Glomerular visceral epithelial cell (primary cell): ENCODE data around the gene ACOX3.
"Not testable (repeated sequence)": the region's sequence is repeated elsewhere in the genome, so short reads cannot be mapped to it uniquely, and the experiment has no call there.

Experiments used
- DNase-seq: peaks from one replicate; pipeline ENCODE4 v3.0.0-alpha.2; 2016; ENCODE audit errors: extremely low spot score

ACOX3 gene

GRCh38 chr4:8440492-8441311 lies at the start of gene ACOX3, which contains the start of gene TRMT44:
TSS of gene ACOX3 (minus strand) at chr4:8440723. CDS start at chr4:8416521, 24,202 bp downstream.
TSS of gene TRMT44 (plus strand) at chr4:8440777. CDS start at chr4:8440823, 46 bp downstream.
- DNase-seq, result peak; percentile 90

GRCh38 chr4:8488791-8489369 lies 48.4 kb upstream of the ACOX3 start:
- no peak for DNase-seq

- DNase-seq, result not testable (repeated sequence)
Observed at GRCh38 chr4:8486643-8487042, 46.1 kb upstream of the ACOX3 start.

GRCh38 chr4:8480221-8480620 lies 39.7 kb upstream of the ACOX3 start:
- DNase-seq, result no peak

GRCh38 chr4:8478801-8479744 lies 38.5 kb upstream of the ACOX3 start:
- no peak for DNase-seq

GRCh38 chr4:8478371-8478770 lies 37.8 kb upstream of the ACOX3 start:
- no peak for DNase-seq

- no peak for DNase-seq
Observed at GRCh38 chr4:8477676-8478075, 37.2 kb upstream of the ACOX3 start.

- DNase-seq, result no peak
Observed at GRCh38 chr4:8477095-8477635, 36.6 kb upstream of the ACOX3 start.

GRCh38 chr4:8475751-8476575 lies 35.4 kb upstream of the ACOX3 start:
- DNase-seq, result no peak

- no peak for DNase-seq
Observed at GRCh38 chr4:8474856-8475255, 34.3 kb upstream of the ACOX3 start.

- no peak for DNase-seq
Observed at GRCh38 chr4:8473920-8474590, 33.5 kb upstream of the ACOX3 start.

GRCh38 chr4:8473198-8473919 lies 32.8 kb upstream of the ACOX3 start:
- DNase-seq, result no peak

- DNase-seq, result peak; percentile 25
Observed at GRCh38 chr4:8472689-8473197, 32.2 kb upstream of the ACOX3 start.

GRCh38 chr4:8472158-8472688 lies 31.7 kb upstream of the ACOX3 start:
- DNase-seq, result no peak

- DNase-seq, result no peak
Observed at GRCh38 chr4:8471211-8471875, 30.8 kb upstream of the ACOX3 start.

GRCh38 chr4:8470451-8471024 lies 30.0 kb upstream of the ACOX3 start:
- DNase-seq, result no peak

GRCh38 chr4:8469550-8469949 lies 29.0 kb upstream of the ACOX3 start:
- no peak for DNase-seq
